Ectodermal cell (in vitro differentiated cells): ENCODE measurements around the gene AGPAT3.

Source experiments
- H3K27ac ChIP-seq: 2 replicates; pipeline ENCODE4 v1.7.0; 2013; ENCODE audit warnings: mild to moderate bottlenecking, low read depth, low read length; ENCODE audit not compliant: insufficient read depth, poor library complexity, severe bottlenecking
- H3K27me3 ChIP-seq: 2 replicates; pipeline ENCODE4 v1.7.0; 2013; ENCODE audit warnings: mild to moderate bottlenecking, low read length; ENCODE audit not compliant: insufficient read depth, control insufficient read depth, poor library complexity, severe bottlenecking
- H3K36me3 ChIP-seq: one replicate; pipeline ENCODE4 v1.7.0; 2013; ENCODE audit warnings: low read length; ENCODE audit not compliant: control insufficient read depth, insufficient read depth
- H3K4me1 ChIP-seq: one replicate; pipeline ENCODE4 v1.7.0; 2013; ENCODE audit warnings: low read length; ENCODE audit not compliant: control insufficient read depth, insufficient read depth
- H3K4me3 ChIP-seq: 2 replicates; pipeline ENCODE4 v1.7.0; 2013; ENCODE audit warnings: low read depth, low read length, control low read depth; ENCODE audit not compliant: insufficient read depth
- H3K9me3 ChIP-seq: 2 replicates; pipeline ENCODE4 v1.7.0; 2013; ENCODE audit warnings: mild to moderate bottlenecking, low read length, moderate library complexity; ENCODE audit not compliant: control insufficient read depth
- WGBS, 2 experiments: methylation state at CpG; one replicate each; pipeline ENCODE4 v1.1.7; 2013; ENCODE audit warnings: missing lambda C conversion rate in 2 of 2; 5-methylcytosine and 5-hydroxymethylcytosine counted together

AGPAT3 gene

DNA sequence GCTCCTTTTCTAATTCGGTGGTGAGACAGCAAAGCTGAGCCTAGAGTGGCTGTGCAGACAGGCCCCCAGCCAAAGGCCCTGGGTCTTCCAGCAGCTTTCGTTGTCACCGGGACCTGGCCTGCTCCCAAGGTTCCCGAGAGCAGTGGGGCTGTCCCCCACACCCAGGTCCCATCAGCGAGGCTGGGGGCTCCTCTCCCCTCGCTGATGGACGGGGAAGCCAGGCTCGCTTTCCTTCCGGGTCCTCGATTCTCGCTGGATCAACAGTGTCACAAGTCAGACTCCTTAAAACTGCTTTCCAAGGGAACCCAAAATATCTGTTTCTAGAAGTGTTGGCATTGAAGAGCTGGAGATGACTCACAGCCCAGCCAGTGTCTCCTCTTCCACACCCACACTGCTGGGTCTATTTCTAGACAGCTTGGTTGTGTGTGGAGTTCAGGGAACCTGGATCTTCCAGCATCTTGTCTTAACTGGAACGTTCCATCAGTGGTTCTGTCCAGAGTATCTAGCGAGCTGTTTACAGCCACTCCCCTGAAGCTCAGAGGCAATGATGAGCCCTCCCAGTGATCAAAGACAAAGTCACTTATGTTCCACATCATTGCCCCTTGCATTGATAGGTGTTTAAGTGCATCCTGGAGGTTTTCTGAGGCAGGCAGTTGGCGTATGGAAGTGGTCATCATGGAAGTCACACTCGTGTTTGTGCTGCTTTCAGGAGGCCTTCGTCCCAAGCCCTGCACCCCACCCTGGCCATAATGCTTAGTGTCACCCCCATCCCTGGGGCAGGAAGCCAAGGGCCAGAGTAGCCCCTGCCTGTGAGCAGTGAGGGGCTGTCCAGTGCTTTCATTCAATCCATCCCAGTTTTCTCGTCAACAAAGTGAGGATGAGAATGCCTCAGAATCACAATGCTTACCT, 40.4 kb upstream of the AGPAT3 start:
- no peaks in the 10 kb centered on the region for H3K27me3 ChIP-seq
- no peaks in the 10 kb centered on the region for H3K4me1 ChIP-seq
- H3K9me3 ChIP-seq, result no peaks in the 10 kb centered on the region
- no peak overlapping the region for H3K4me3 ChIP-seq
- no peaks in the 10 kb centered on the region for H3K36me3 ChIP-seq
- 92 to 94% methylated on average over 17 of the region's 17 CpGs for WGBS, 2 experiments
- no peak overlapping the region for H3K27ac ChIP-seq

DNA sequence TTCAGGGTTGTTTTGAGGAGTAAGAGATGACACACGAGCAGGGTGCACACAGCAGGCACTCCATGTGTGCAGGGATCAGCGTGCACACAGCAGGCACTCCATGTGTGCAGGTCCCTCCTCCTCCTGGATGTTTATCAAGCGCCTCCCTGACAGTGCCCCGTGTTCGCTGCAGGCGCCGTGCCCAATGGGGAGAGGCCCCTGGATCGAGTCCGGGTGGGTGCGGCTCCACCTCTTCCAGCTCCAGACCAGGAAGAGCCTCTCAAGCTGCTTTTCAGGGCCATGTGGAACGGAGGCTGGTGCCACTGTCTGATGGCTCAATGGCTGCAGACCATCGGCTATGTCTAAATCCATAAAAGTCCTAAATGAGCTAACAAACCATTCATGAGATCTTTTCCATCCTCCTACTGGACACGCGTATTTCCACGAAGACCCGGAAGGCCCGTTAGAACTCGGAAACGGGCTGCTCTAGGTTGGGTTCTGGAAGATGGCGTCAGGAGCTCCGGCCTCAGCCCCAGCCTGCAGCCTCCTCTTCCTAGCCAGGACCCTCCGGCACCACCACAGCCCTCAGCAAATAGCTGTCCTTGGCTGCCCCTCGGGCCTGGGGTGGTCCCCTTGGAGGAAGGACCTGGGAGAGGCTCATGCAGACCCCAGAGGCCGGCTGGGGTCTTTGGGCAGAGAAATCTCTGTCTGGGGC, 39.6 kb upstream of the AGPAT3 start:
- Histone ChIP-seq H3K4me1 (no peaks in the 10 kb centered on the region), H3K9me3 (no peaks in the 10 kb centered on the region), H3K4me3 (no peak overlapping the region), H3K27me3 (no peaks in the 10 kb centered on the region), H3K36me3 (no peaks in the 10 kb centered on the region), H3K27ac (no peak overlapping the region)
- WGBS, 2 experiments, result 95 to 96% methylated on average over 24 of the region's 24 CpGs

DNA sequence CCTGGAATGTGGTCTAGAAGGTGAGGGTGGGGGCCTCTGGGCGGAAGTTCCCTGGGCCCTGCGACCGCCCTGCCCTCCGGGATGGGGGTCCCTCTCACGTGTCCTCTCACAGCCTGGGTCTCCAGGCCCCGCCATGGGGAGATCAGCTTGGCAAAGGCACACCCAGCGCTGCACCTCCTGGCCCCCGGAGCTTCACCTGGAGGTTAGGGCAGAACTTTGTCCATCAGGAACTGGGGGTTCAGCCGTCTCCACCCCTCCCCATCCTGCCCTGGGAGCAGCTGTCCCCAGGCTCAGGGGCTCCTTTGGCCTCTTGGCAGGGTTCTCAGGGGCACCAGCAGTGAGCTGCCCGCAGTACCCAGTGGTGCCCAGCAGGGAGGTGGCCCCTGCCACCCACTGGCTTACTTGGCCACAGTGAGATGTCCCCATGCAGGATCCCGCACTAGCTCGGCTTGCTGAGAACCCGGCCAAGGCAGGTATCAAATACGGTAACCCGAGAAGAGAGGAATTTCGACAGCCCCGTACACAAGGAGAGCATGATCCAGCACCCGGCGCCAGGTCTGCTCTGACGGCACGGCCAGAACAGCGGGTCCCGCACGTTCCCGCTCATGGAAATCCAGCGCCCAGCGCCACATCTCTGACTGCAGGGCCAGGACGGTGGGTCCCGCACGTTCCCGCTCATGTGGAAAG, 38.9 kb upstream of the AGPAT3 start:
- H3K4me1 ChIP-seq, result no peaks in the 10 kb centered on the region
- no peaks in the 10 kb centered on the region for H3K36me3 ChIP-seq
- no peak overlapping the region for H3K27ac ChIP-seq
- 85% methylated on average over 31 of the region's 31 CpGs for WGBS, 2 experiments
- no peaks in the 10 kb centered on the region for H3K9me3 ChIP-seq
- H3K27me3 ChIP-seq, result no peaks in the 10 kb centered on the region
- H3K4me3 ChIP-seq, result no peak overlapping the region

- Histone ChIP-seq H3K4me3 (no peak overlapping the region), H3K9me3 (no peaks in the 10 kb centered on the region), H3K27ac (no peak overlapping the region), H3K27me3 (no peaks in the 10 kb centered on the region), H3K4me1 (no peaks in the 10 kb centered on the region), H3K36me3 (no peaks in the 10 kb centered on the region)
- 85% methylated on average over 8 of the region's 8 CpGs for WGBS, 2 experiments
Measured at GRCh38 chr21:43826623-43826974, 38.4 kb upstream of the AGPAT3 start.

DNA sequence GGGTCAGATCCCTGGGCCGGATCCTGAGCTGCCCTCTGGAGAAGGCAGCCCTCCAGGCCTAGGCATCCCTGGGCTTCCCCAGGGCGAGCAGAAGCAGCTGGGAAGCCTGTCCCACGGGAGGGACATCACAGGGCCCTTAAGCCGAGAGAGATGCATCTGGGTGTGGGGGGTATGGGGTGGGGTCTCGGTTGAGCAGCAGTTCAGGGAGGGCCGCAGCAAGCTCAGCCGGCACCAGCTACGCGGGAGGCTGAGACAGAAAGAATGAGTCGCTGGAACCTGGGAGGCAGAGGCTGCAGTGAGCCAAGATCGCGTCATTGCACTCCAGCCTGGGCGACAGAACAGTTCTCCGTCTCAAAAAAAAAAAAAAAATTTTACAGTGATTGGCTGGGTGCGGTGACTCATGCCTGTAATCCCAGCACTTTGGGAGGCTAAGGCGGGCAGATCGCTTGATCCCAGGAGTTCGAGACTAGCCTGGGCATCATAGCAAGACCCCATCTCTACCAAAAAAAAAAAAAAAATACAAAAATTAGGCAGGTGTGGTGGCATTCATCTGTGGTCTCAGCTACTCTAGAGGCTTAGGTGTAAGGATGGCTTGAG, 37.9 kb upstream of the AGPAT3 start:
- H3K36me3 ChIP-seq, result no peaks in the 10 kb centered on the region
- no peak overlapping the region for H3K4me3 ChIP-seq
- H3K27me3 ChIP-seq, result no peaks in the 10 kb centered on the region
- H3K4me1 ChIP-seq, result no peaks in the 10 kb centered on the region
- no peak overlapping the region for H3K27ac ChIP-seq
- WGBS, 2 experiments, result 92 to 93% methylated on average over 18 of the region's 18 CpGs
- no peaks in the 10 kb centered on the region for H3K9me3 ChIP-seq

DNA sequence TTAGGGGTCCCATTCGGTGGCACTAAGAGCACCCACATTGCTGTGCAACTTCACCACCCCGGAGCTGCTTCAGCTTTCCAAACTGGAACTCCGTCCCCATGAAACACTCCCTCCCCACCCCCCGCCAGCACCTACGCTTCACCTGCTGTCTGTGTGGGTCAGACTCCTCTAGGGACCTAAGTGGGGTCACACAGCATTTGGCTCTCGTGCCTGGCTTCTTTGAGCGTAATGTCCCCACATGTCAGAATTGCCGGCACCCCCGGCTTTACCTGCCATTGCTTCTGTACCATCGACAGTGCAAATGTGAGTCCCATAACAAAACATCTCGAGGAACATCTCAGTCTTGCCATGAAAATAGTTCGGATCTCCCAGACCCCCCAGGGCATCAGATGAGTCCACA, 35.9 kb upstream of the AGPAT3 start:
- H3K4me1 ChIP-seq, result no peaks in the 10 kb centered on the region
- no peaks in the 10 kb centered on the region for H3K36me3 ChIP-seq
- H3K4me3 ChIP-seq, result no peak overlapping the region
- H3K27me3 ChIP-seq, result no peaks in the 10 kb centered on the region
- 86 to 90% methylated on average over 12 of the region's 12 CpGs for WGBS, 2 experiments
- H3K9me3 ChIP-seq, result no peaks in the 10 kb centered on the region
- no peak overlapping the region for H3K27ac ChIP-seq

DNA sequence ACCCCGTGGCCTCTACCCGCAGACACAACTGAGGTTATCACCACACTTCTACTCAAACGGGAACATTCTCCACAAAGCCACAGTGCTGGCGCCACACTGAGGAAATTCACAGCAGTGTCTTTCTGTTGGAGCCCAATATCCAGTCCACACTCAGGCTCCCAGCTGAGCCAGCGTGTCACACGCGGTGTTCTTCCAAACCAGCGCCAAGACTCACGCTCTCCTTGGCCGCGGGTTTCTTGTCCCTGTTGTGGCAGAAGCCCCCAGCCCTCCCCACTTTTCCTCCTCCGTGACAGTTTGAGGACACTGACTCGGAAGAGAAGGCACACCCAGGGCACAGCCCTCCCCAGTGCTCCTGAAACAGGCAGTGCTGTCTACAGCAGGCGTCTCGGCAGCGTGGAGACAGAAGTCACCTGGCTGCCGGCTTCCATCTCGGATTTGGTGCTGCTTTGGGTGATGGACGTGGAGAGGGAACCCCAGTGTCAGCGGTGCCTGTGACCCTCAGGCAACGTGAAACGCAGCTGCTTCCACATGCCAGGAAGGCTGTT, 35.4 kb upstream of the AGPAT3 start:
- Histone ChIP-seq H3K4me3 (no peak overlapping the region), H3K27me3 (no peaks in the 10 kb centered on the region), H3K9me3 (no peaks in the 10 kb centered on the region), H3K27ac (no peak overlapping the region), H3K36me3 (no peaks in the 10 kb centered on the region), H3K4me1 (no peaks in the 10 kb centered on the region)
- 88 to 89% methylated on average over 22 of the region's 22 CpGs for WGBS, 2 experiments

- Histone ChIP-seq H3K4me1 (no peaks in the 10 kb centered on the region), H3K27me3 (no peaks in the 10 kb centered on the region), H3K4me3 (no peak overlapping the region), H3K27ac (no peak overlapping the region), H3K9me3 (no peaks in the 10 kb centered on the region), H3K36me3 (no peaks in the 10 kb centered on the region)
- 94 to 95% methylated on average over 14 of the region's 14 CpGs for WGBS, 2 experiments
Measured at GRCh38 chr21:43832158-43832550, 32.9 kb upstream of the AGPAT3 start.

GRCh38 chr21:43832648-43833047, 32.4 kb upstream of the AGPAT3 start:
- Histone ChIP-seq H3K27ac (no peak overlapping the region), H3K4me3 (no peak overlapping the region), H3K27me3 (no peaks in the 10 kb centered on the region), H3K4me1 (no peaks in the 10 kb centered on the region), H3K36me3 (no peaks in the 10 kb centered on the region), H3K9me3 (no peaks in the 10 kb centered on the region)
- WGBS, 2 experiments, result 87 to 88% methylated on average over 10 of the region's 10 CpGs
